ENCODE results near the gene ADRB1.

The ADRB1 gene

DNA sequence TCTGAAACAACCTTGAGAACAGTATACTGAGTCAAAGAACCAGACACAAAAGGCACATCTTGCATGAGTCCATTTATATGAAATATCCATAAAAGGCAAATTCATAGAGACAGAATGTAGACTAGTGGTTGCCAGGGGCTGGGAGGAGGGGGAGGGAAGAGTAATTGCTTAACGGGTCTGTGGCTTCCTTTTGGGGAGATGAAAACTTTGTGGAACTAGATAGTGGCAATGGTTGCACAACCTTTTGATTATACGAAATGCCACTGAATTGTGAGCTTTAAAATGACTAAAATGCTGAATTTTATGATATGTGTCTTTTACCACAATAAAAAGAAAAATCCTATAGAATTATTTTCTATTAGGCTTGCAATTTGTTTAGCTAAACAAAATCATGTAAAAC is 16.8 kb downstream of the ADRB1 start:
- Histone ChIP-seq H3K4me1 (ENCODE audit: control insufficient read depth, low read length) (no peaks in the 10 kb centered on the region), H3K4me2 (ENCODE audit: low read length) (no peak overlapping the region), H4K20me1 (ENCODE audit: control insufficient read depth, insufficient read depth, low read depth, low read length) (no peaks in the 10 kb centered on the region), H3K36me3 (ENCODE audit: control insufficient read depth, low read length) (no peaks in the 10 kb centered on the region), H3K4me3 (ENCODE audit: low read length) (no peak overlapping the region), H3K9me2 (replicated peaks; ENCODE audit: control insufficient read depth, low read length) (no peaks in the 10 kb centered on the region), H3K9me3 (ENCODE audit: control insufficient read depth, insufficient read depth, low read length) (no peaks in the 10 kb centered on the region), H3F3A (ENCODE audit: control insufficient read depth, insufficient read depth) (no peaks in the 10 kb centered on the region), H3K27ac (ENCODE audit: low read depth, low read length) (no peak overlapping the region), H3K27me3 (ENCODE audit: control insufficient read depth, low read length) (peaks cover 27% of the 10 kb centered on the region), H3K79me2 (ENCODE audit: control insufficient read depth, low read length) (no peaks in the 10 kb centered on the region)
- no peak for TF ChIP-seq EZH2phosphoT487 (IDR thresholded peaks at IDR 0.05; ENCODE audit: borderline replicate concordance, low read length)
- TF ChIP-seq, protein P1, sequence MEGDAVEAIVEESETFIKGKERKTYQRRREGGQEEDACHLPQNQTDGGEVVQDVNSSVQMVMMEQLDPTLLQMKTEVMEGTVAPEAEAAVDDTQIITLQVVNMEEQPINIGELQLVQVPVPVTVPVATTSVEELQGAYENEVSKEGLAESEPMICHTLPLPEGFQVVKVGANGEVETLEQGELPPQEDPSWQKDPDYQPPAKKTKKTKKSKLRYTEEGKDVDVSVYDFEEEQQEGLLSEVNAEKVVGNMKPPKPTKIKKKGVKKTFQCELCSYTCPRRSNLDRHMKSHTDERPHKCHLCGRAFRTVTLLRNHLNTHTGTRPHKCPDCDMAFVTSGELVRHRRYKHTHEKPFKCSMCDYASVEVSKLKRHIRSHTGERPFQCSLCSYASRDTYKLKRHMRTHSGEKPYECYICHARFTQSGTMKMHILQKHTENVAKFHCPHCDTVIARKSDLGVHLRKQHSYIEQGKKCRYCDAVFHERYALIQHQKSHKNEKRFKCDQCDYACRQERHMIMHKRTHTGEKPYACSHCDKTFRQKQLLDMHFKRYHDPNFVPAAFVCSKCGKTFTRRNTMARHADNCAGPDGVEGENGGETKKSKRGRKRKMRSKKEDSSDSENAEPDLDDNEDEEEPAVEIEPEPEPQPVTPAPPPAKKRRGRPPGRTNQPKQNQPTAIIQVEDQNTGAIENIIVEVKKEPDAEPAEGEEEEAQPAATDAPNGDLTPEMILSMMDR (IDR thresholded peaks at IDR 0.05; ENCODE audit: low read depth, low read length, poor library complexity, severe bottlenecking): no peak

DNA sequence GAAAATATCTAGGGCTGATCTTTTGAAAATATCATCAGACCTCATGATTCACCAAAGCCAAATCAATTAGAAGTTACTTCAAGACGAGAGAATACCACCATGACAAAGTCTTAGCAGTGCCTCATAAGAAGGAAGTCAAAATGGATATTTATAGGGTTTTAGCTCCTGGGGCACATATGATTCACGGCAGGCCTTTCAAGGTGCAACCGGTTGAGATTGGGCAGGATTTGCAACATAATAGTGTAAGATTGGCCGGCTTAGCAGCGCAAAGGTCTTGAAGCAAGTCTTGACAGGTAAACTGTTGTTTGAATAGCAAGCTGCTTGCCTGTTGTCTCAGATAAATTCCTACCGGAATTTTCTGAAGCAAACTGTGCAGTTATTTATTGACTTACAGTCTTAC is 17.5 kb downstream of the ADRB1 start:
- Histone ChIP-seq H3K4me3 (ENCODE audit: low read length) (no peak overlapping the region), H3F3A (ENCODE audit: control insufficient read depth, insufficient read depth) (no peaks in the 10 kb centered on the region), H3K9me3 (ENCODE audit: control insufficient read depth, insufficient read depth, low read length) (no peaks in the 10 kb centered on the region), H3K27me3 (ENCODE audit: control insufficient read depth, low read length) (peaks cover 24% of the 10 kb centered on the region), H3K79me2 (ENCODE audit: control insufficient read depth, low read length) (no peaks in the 10 kb centered on the region), H3K36me3 (ENCODE audit: control insufficient read depth, low read length) (no peaks in the 10 kb centered on the region), H4K20me1 (ENCODE audit: control insufficient read depth, insufficient read depth, low read depth, low read length) (no peaks in the 10 kb centered on the region), H3K9me2 (replicated peaks; ENCODE audit: control insufficient read depth, low read length) (no peaks in the 10 kb centered on the region), H3K4me2 (ENCODE audit: low read length) (no peak overlapping the region), H3K27ac (ENCODE audit: low read depth, low read length) (no peak overlapping the region), H3K4me1 (ENCODE audit: control insufficient read depth, low read length) (no peaks in the 10 kb centered on the region)
- TF ChIP-seq, protein P1 (IDR thresholded peaks at IDR 0.05; ENCODE audit: low read depth, low read length, poor library complexity, severe bottlenecking): no peak
- no peak for TF ChIP-seq EZH2phosphoT487 (IDR thresholded peaks at IDR 0.05; ENCODE audit: borderline replicate concordance, low read length)

DNA sequence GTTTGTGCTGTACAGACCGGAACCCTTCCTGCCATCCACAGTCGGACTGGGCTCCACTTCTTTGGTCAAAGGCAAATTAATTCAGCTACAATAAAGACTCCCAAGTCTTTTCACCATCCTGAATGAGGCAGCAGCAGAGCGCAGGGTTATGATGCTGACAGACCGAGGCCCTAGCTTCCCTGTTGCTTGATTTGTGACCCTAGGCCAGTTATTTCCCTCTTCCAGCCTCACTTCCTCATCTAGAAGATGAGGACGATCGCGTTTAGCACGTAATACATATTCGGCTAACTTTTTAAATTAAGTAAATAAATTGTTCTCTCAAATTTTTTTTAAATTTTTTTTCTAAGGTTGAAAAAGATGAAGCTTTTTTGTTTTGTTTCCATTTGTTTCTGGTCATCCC is 18.1 kb downstream of the ADRB1 start:
- Histone ChIP-seq H3K27me3 (ENCODE audit: control insufficient read depth, low read length) (peaks cover 24% of the 10 kb centered on the region), H3K4me2 (ENCODE audit: low read length) (no peak overlapping the region), H3F3A (ENCODE audit: control insufficient read depth, insufficient read depth) (no peaks in the 10 kb centered on the region), H3K4me3 (ENCODE audit: low read length) (no peak overlapping the region), H3K9me2 (replicated peaks; ENCODE audit: control insufficient read depth, low read length) (no peaks in the 10 kb centered on the region), H3K36me3 (ENCODE audit: control insufficient read depth, low read length) (no peaks in the 10 kb centered on the region), H3K27ac (ENCODE audit: low read depth, low read length) (no peak overlapping the region), H3K79me2 (ENCODE audit: control insufficient read depth, low read length) (no peaks in the 10 kb centered on the region), H3K4me1 (ENCODE audit: control insufficient read depth, low read length) (no peaks in the 10 kb centered on the region), H3K9me3 (ENCODE audit: control insufficient read depth, insufficient read depth, low read length) (no peaks in the 10 kb centered on the region), H4K20me1 (ENCODE audit: control insufficient read depth, insufficient read depth, low read depth, low read length) (no peaks in the 10 kb centered on the region)
- no peak for TF ChIP-seq EZH2phosphoT487 (IDR thresholded peaks at IDR 0.05; ENCODE audit: borderline replicate concordance, low read length)
- TF ChIP-seq, protein P1 (IDR thresholded peaks at IDR 0.05; ENCODE audit: low read depth, low read length, poor library complexity, severe bottlenecking): no peak

Data from DOHH2 (cell line).